Suppressor macrophage (primary cell): Measurements from ENCODE around the gene CXCR1.
A peak's percentile ranks its signal among the peaks of the same experiment; 100 is the strongest.
"Not testable (repeated sequence)": the region's sequence is repeated elsewhere in the genome, so short reads cannot be mapped to it uniquely, and the experiment has no call there.

ENCODE experiments used
- DNase-seq, 4 experiments: peaks; one replicate each; pipeline ENCODE4 v3.0.0-alpha.2; 2020 to 2022
- total RNA-seq, 17 experiments: gene quantifications; one replicate each; lab custom pipeline; 2026; ENCODE audit warnings: mixed read lengths in 6 of 17, inconsistent platforms in 3 of 17; lab: John Stamatoyannopoulos, UW

Gene CXCR1
- 0 to 0.77 (median 0.38) reads per million in 17 experiments for total RNA-seq

DNA sequence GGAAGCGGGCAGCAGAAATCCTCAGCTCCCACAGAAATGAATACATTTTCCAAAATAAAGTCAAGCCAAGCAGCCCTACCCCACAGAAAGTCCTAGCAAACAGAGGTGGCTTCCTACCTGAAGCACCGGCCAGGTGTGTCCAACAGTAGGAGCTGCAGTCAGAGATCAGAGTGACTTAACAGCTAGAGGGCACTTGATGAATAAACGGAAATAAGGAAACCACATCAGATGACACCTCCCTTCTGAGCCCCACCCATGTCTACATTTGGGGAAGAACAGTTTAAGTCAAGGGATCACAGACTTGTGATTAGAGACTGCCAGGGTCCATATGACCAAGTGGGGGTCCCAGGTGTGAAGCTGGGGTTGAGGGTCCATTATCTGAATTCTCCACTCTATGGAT, at the start of gene CXCR1:
TSS of gene CXCR1 (minus strand) at position 172 of the 400 bp plus-strand sequence. CDS start 1,751 bp downstream, outside the sequence.
- DNase-seq = peak; percentile 53 to 74 (median 62)

GRCh38 chr2:218216336-218216673, 49.5 kb upstream of the CXCR1 start:
- DNase-seq = no peak

- peak; percentile 47 to 76 (median 62) for DNase-seq
Observed at GRCh38 chr2:218214116-218214515, 47.4 kb upstream of the CXCR1 start.

- DNase-seq = no peak
Observed at GRCh38 chr2:218209078-218209477, 42.3 kb upstream of the CXCR1 start.

DNA sequence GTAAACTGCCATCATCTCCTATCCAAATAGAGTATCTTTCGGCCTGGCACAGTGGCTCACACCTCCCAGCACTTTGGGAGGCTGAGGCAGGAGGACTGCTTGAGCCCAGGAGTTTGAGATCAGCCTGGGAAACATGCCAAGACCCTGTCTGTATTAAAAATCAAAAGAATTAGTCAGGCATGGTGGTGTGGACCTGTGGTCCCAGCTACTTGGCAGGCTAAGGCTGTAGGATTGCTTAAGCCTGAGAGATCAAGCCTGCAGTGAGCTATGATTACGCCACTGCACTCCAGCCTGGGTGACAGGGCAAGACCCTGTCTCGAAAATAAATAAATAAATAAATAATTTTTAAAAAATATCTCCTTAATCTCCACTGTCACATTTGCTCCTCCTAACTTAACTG, 35.5 kb upstream of the CXCR1 start:
- DNase-seq = no peak

DNA sequence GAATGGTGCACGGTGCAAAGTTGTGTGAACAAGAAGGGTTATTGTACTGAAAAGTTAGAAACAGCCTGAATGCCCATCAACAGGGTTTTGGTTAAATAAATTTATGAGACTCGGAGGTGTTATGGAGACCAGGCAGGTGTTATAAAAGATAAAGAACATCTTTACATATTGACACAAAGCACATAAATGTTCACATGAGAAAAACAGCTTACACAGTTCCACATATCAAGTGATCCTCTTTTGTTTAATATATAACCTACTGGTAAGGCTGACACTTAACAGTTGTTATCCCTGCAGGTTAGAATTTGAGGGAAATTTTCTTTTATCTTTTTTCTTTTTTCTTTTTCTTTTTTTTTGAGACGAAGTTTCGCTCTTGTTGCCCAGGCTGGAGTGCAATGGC, 30.2 kb upstream of the CXCR1 start:
- DNase-seq = no peak

- DNase-seq = peak in 3 of 4 experiments; percentile 34 to 52 (median 38)
Observed at GRCh38 chr2:218194880-218195279, 28.1 kb upstream of the CXCR1 start.

DNA sequence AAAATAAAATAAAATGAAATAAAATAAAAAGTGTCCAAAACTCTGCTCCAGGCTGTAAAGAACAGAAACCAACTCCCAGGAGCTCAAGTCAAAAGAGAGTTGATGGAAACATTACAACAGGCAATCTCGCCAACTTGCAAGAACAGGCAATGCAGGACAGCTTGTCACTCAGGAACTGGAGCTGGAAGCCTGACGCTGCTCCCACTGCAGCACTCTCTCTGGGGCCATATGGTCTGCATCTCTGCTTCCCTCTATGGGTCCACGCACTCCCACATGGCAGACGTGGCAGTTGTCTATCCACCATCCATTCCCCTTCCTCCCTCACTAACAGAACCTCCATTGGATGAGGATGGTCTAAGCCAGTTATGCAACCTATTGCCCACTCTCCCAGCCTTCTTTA, 26.9 kb upstream of the CXCR1 start:
- DNase-seq = no peak

DNA sequence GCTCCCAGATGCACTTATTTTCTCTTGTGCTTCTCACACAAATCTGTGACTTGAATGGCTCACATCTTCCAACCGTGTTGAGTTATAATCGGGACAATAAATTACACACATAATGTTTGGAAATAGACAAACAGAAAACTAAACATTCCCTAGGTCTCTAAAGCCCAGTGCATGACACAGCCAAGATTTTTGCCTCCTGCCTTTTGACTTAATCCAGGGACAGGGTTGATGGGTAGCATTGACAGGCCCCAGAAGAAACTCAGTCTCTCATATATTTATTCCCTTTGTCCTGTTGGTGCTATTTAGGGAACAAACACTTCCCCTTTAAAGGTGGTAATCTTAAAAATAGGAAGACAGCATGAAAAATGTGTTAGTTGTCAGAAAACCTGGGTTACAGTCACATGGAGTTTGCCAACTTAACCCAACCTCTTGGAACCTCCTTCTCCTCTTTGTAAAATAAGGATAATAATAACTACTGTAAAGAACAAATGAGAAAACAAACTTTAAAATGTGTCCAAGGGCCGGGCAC, 26.2 kb upstream of the CXCR1 start:
- DNase-seq = peak in 2 of 4 experiments; percentile 49 to 60

- no peak for DNase-seq
Observed at GRCh38 chr2:218188528-218188927, 21.8 kb upstream of the CXCR1 start.

- DNase-seq = no peak
Observed at GRCh38 chr2:218187296-218188015, 20.7 kb upstream of the CXCR1 start.

- no peak for DNase-seq
Observed at GRCh38 chr2:218186876-218187275, 20.1 kb upstream of the CXCR1 start.

GRCh38 chr2:218186355-218186766, 19.6 kb upstream of the CXCR1 start:
- peak; percentile 79 to 90 (median 85) for DNase-seq

- no peak for DNase-seq
Observed at GRCh38 chr2:218184331-218184730, 17.6 kb upstream of the CXCR1 start.

GRCh38 chr2:218180467-218181114, 13.8 kb upstream of the CXCR1 start:
- no peak for DNase-seq

DNA sequence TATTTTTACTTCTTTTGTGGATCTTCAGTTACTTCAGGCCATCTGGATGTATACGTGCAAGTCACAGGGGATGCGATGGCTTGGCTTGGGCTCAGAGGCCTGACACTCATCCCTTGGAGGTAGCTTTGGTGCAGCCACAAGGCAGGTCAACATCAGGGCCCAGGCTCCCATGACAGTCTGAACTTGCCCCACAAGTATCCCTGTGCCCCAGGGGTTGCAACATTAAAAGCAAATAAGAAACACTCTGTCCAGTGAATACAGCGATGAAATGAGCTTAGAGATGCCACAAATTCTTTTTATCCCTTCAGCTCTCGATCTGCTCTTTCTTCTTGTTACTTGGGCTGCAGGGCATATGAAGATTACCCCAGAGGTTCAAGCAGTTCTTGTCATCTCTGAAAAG, 13.0 kb upstream of the CXCR1 start:
- DNase-seq = no peak

DNA sequence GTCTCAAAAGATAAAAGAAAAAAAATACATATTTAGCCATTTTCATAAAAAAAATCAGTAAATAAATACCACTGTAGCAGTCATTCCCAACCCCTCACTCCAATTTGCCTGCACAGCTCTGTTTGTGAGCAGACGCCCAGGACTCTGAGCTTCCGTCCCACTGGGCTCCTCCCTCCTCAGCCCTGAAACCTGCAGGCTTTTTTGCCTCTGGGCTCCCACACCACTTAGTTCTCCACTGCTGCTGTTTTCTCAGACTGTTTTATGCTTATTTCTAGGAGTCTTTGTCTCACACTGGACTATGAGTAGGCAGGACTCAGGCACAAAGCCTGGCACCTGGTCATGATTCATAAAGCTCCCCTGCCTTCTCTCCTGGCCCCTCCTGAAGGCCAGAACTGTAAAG, 6.1 kb upstream of the CXCR1 start:
- no peak for DNase-seq

GRCh38 chr2:218171744-218172143, 5.0 kb upstream of the CXCR1 start:
- DNase-seq = not testable (repeated sequence)

DNA sequence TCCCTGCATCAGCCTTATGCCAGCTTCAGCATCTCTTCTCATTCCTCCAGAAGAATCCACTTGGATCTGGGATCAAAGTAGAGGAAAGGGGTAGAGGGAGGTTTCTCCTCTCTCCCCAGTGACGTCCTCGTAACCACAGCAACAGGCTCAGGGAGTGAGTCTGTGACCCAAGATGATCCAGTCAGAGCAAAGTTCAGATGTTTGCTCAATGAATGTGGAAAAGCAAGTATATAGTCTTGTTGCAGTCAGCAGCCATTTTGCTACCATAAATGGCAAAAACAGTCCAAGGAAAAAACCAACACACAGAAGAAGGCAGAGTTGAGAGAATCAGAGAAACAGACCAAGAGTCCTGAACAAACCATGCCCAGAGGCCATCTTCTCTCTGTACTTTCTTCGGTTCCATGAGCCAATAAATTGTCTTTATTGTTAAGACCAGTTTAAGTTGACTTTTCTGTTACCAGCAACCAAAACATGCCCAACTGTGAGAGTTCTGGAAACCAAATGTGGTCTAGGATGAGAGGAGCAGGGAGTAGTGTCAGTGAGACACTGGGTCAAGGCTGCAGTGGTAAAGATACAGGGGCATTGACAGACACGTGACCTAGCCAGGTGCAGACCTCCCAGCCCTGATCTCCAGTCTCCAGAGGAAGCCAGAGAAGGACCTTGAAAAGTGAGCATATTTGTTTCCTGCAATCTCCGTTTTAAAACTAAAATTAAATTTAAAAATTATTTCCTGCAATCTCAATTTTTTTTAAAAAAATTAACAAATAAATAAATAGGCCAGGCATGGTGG, 3.2 kb upstream of the CXCR1 start:
- peak in 1 of 4 experiments; percentile 16 for DNase-seq

DNA sequence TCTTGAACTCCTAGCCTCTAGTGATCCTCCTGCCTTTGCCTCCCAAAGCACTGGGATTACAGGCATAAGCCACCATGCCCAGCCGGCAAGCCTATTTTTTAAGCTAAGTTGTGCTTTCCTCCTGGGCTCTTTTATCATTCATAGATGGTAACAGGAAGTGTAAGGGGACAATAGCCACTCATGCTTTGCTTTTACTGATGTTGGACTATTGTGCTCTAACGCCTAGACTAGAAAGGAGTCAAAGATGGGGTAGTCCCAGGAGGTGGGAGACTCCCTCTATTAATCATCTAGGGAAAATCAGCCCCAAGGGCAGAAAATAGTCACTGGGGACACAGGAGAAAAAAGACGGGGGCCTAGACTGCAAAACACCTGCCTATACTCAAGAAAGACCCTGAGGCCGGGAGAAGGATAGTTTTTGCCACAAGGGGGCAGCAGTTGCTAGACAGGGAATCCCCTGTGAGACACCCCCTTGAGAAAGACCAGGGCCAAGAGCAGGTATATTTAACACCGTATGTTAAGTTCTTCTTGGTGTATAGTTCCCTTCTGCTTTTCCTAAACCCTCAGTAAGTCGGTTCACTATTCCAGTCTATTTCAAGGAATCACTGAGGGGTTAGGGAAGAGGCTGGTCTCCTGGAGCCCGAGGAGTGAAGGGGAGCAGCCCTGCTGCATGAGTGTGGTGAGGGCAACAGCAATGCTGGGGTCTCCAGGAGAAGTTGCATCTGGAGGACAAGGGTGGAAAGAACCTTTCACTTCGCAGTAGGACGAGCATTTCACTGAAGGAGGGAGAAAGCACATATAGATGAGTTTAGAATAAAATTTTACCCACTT, 2.1 kb upstream of the CXCR1 start:
- DNase-seq = peak; percentile 46 to 71 (median 52)

GRCh38 chr2:218168016-218168415, 1.3 kb upstream of the CXCR1 start:
- DNase-seq = no peak

DNA sequence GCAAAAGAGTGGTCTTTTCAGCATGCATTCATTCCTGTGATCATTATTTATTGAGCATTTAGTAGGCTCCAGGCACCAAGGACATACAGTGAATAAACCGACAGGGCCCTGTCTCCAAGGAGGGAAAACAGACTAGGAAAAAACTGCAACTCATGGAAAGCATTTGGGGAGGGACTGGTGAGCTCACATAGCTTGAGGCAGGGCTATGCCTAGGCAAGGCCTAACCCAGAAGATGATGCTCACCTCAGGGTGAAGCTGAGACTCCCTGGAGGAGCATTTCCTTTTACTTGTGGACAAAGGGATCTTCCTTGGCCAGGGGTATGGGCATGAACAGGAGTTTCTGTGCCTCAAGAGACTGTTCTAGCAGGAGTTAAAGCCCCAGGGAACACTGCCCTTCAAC, 3.9 kb downstream of the CXCR1 start:
- no peak for DNase-seq
